DND-41 (cell line): ENCODE measurements around the gene OSBPL3.

Source experiments
- CTCF ChIP-seq: IDR thresholded peaks from 2 replicates; pipeline ENCODE4 v1.5.1; 2012; ENCODE audit warnings: borderline replicate concordance, low read length, moderate library complexity, mild to moderate bottlenecking; ENCODE audit not compliant: poor library complexity, severe bottlenecking; ENCODE audit errors: extremely low read depth
- EZH2 ChIP-seq: IDR thresholded peaks from 3 replicates; pipeline ENCODE4 v1.6.1; 2012; ENCODE audit warnings: borderline replicate concordance, low read depth, mild to moderate bottlenecking, moderate library complexity, low read length, inconsistent platforms; ENCODE audit not compliant: severe bottlenecking

GRCh38 chr7:24881623-24882022 is 98.4 kb downstream of the OSBPL3 start:
- TF ChIP-seq EZH2 (no peak), CTCF (no peak)
